Activated naive CD4-positive, alpha-beta T cell treated with Interleukin-2 at 50 U/mL for 16 hours (primary cell): ENCODE results near the gene ANKRD27.
A peak's percentile ranks its signal among the peaks of the same experiment; 100 is the strongest.
"Not testable (repeated sequence)": the region's sequence is repeated elsewhere in the genome, so short reads cannot be mapped to it uniquely, and the experiment has no call there.

Source experiments
- DNase-seq: peaks from one replicate; pipeline ENCODE4 v3.0.0-alpha.2; 2020

The ANKRD27 gene

DNA sequence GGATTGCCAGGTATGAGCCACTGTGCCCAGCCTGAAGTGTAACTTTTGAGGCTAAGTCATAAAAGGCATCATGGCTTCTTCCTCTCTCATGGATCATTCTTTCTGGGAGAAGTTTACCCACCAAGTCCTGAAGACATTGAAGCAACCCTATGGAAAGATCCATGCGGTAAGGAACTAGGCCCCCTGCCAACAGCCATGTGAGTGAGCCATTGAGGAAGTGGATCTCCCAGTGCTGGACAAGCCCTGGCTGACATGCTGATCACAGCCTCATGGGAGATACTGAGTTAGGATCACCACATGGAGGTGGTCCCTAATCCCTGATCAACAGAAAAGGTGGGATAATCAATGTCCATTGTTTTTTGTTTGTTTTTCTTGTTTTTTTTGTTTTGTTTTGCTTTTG lies 13.3 kb upstream of the ANKRD27 start:
- no peak for DNase-seq

DNA sequence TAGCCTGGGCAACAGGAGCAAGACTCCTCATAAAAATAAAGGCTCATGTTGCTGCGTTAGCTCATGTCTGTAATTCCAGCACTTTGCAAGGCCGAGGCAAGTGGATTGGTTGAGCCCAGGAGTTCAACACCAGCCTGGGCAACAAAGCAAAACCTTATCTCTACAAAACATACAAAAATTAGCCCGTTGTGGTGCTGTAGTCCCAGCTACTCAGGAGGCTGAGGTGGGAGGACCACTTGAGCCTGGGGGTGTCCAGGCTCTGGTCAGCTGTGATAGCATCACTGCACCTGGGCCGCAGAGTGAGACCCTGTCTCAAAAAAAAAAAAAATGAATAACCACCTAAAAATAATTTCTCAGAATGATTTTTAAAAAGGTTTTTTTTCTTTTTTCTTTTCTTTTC lies 12.7 kb upstream of the ANKRD27 start:
- DNase-seq: no peak

DNA sequence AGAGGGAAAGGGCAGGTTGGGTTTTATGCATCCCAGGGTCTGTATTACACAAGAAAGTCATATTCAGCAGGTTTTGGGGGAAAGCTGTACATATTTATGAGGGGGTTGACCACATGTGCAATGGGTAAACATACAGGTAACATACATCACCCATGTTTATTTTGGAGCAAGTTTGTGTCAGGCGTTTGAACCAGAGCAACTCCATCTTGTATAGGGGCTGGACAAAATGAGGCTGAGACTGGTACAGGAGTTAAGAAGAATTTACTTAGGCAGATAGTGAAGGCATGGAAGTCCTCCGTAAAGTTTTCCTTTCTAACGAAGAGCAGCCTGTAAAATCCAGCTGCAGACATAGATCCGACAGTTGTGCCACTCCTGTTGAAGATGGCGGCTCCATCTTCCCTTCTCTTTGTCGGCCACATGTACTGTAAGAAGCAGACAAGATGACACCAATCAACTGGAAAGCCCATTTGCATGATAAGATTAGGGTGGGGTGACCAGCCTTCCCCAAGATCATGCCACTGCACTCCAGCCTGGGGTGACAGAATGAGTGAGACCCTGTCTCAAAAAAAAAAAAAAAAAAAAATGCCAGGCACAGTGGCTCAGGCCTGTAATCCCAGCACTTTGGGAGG lies 12.0 kb upstream of the ANKRD27 start:
- no peak for DNase-seq

DNA sequence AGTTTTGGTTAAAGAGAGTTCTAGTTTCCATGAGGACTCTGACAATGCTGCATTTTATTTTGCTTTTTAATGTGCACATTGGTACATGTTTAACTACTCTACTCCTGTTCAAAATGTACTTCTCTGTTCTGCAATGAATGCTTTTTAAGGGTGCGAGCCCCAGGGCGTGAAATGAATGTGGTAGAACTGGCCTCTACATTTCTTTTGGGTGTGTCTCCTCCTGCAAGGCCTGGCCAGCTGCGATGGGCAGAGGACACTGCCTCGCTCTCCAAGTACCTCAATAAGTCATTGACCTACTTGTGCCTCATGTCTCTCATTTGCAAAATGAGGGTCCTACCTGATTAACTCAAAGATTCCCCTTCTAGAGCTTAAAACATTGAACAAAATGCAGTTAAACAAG lies 7.3 kb upstream of the ANKRD27 start:
- no peak for DNase-seq

DNA sequence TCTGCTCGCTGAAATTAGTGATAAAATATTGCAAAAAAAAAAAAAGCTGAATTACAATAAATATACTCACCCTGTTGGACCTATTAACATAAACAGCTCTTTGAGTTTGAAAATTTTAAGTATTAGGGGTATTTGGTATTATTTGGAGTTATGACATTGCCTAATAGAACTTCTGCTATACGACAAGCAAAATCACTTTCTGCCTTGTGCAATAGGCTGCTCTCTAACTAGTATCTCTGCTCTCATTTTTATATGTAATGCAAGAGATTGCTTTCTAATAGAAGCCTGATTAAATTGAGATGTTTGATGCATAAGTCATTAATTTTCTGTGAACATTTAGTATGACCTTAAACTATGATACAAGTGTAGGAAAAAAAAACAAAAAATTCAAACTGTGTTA lies 6.0 kb upstream of the ANKRD27 start:
- DNase-seq: no peak

DNA sequence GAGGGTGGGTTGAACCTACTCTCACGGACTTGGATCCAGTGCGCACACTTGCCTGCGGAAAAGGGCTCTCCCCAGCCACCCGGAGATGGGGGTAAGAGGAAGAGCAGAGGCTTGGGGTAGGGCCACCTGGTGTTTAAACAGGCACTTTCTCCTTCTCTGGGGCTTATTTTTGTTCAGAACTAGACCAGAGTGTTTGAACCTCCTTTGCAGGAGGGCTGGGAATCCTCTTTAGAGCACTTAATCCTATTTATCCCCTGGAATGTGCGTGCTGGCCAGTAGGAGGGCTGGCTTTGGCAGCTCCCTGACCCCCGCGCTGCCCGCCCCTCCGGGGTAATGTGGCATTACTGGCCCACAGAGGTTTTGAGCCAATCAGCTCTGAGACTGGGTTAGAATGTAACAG lies 2.7 kb upstream of the ANKRD27 start:
- DNase-seq: no peak

DNA sequence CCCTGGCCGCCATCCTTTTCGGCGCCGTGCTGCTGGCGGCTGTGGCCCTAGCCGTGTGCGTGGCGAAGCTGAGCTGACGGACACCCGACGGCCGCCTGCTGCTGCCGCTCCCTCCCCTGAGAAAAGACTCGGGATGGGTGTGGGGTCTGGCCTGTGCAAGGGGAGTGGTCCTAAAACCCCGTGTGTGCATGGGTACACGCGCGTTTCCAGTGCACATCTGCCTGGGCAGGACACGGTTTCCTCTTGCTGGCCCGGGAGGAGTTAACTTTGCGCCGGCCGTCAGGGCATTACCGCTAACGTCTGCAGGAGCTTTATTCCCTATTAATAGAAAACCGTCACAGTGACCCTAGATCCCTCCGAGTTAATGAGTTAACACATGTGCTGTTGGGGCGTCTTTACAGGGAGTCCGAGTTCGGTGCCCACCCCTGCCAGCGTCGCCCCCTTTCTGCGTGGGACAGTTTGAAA lies 1.9 kb upstream of the ANKRD27 start:
- no peak for DNase-seq

DNA sequence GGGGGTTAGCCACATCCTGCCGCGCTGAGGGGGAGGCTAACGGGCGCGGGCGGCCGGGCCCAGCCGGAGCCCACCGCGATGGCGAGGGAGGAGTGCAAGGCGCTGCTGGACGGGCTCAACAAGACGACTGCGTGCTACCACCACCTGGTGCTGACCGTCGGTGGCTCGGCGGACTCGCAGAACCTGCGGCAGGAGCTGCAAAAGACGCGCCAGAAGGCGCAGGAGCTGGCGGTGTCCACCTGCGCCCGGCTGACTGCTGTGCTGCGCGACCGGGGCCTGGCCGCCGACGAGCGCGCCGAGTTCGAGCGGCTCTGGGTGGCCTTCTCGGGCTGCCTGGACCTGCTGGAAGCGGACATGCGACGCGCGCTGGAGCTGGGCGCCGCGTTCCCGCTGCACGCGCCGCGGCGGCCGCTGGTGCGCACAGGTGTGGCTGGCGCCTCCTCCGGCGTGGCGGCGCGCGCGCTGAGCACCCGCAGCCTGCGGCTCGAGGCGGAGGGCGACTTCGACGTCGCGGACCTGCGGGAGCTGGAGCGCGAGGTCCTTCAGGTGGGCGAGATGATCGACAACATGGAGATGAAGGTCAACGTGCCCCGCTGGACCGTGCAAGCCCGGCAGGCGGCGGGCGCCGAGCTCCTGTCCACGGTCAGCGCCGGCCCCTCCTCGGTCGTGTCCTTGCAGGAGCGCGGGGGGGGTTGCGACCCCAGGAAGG lies 1.4 kb upstream of the ANKRD27 start:
- peak; percentile 11 for DNase-seq

DNA sequence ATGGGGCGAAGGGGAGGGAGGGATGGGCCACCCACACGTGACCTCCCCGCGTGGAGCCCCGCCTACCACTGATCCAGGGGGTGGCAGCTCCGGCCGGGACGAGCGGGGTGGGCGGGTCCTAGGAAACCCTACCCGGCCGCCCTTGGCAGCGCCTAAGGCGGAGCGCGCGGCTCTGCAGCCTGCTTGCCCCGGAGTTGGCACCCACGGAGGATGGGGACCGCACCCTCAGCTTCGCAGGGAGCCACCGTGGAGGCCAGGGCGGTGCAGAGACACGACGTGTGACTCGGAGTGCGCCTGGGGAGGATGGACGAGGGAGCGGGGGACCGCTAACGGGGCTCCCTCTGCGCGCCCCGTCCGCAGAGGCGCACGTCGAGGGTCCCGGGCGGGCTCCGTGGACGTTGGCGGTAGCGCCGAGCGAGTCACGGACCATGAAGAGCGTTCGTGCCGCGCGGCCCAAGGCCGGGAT lies 773 bp upstream of the ANKRD27 start, which contains the start of gene RGS9BP:
Gene RGS9BP, plus strand, starts transcription at position 129 of the 466 bp plus-strand sequence. CDS start 416 bp downstream, outside the sequence.
- DNase-seq: peak; percentile 68

DNA sequence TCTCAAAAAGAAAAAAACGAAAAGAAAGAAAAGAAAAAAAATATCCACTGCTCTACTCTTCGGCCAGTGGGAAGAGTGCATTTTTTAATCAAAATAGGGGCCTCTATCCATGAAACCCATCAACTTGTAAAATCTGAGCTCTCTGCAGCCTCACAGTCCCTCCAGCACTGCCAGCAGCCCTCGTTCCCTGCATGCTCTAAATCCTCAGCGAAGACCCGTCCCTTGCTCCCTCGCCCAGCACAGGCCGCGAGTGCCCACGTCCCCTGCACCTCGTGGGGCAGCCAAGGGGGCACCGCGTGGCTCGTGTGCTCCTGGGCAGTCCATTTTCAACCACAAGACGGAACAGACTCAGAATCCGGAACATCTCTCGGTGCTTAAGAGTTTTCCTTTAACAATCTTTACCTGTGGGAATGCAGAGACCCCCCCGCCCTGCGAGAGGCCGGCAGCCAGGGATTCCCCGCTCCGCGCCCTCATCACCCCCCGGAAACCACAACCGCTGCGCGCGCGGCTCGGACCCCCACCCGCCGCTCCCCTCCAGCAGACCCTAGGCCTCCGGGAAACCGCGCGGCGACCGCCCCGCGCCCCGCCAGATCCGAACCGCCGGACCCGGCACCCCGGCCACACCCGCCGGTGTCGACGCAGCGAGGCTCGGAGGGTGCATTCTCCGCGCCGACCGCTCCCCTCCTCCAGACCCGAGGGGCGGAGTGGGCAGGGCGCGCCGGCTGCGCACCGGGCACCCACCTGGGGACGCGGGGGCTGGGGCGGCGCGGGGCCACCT lies 638 bp downstream of the ANKRD27 start:
- DNase-seq: no peak

DNA sequence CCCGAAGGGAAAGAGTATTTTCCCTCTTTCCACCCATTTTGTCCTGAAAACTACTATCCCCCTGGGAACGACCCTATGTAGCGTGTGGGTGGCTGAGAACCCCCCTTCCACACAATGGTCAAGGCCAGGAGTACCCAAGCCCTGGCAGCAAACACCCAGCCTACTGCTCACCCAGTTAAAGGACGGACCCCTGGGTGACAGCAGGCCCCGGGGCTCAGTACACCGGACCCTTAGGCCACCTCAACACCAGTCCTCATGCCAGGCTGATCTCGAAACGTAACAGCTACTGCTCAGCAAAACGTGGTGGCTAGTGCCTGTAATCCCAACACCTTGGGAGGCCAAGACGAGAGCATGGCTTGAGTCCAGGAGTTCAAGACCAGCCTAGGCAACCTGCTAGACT lies 1.4 kb downstream of the ANKRD27 start:
- no peak for DNase-seq

DNA sequence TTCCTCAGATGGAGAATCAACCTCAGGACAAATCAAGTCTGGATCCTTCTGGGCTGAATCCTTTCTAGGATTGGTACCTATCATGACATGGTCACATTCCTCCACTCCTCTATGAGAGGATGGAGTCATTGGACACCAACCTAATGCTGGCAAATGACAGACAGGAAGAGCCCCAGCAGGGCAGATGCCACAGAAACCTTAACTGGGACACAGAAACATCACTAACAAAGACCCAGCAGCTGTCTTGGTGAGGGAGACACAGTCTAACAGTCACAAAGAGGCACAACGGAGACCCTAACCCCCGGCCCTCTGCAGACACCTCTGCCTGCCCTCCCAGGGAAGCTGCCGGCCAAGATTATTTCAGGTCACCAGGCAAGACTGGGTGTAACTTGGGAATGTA lies 2.1 kb downstream of the ANKRD27 start:
- no peak for DNase-seq

DNA sequence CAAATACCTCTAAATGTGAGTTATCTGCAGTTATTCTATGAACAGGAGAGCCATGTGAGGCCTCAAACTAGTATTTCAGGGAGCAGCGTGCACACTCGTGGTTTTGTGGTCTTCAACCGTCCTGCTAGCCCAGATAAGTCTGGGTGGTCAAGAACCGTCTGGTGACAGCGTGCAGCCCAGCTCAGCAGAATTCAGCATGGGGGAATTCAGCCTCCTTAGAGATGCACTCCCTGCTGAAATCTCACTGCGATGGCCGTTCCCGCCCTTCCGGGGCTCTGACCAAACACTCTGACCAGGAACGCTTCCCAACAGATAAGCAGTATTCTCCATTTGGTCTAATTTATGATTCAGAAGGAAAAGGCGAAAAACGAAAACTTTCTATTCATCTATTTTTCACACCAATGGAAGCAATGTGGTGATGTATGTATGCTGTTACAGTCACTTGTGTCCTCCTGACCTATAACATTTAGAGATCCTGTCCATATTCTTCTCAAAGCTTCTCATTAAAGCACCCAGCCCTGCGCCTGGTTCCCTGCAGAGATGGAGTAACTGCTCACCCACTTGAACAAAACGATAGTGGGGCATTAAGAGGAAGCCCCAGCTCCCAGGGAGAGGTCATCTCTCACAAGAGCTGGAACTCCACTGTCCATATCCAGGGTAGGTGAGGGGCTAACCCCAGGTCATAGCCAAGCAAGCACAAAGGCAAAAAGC lies 2.9 kb downstream of the ANKRD27 start:
- no peak for DNase-seq

DNA sequence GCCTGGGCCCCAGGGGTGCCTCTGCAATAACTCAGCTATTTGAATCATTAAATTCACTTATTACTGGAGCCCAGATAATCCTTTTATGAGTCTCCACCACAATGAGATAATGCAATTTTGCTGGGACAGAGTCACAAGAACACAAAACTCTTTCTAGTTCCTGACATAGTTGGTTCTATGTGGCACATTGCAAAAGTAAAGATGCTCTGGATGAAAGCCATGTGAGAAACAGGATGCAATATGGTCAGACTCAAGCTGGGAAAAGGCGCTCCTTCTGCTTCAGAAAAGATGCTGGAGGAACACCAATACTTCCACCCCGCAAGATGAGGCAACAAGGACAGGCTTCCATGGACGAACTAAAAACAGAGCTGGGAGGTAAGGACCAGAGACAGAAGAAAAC lies 5.7 kb downstream of the ANKRD27 start:
- DNase-seq: no peak

DNA sequence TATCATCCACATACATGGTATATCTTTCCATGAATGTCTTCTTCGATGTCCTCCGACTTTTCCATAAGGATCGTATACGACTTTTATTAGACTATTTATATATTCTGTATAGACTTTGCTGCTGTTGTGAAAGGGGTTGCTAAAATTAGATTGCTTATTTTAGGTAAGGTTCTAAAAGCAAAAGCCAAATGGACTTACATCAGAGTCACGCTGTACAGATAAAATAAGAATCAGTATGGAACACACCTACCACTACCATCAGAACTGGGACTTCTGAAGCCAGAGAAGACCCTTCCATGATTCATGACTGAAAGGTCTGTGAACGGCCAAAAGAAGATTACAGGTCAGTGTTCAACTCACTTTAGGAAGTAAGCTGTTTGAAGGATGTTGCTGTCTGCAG lies 8.9 kb downstream of the ANKRD27 start:
- no peak for DNase-seq

DNA sequence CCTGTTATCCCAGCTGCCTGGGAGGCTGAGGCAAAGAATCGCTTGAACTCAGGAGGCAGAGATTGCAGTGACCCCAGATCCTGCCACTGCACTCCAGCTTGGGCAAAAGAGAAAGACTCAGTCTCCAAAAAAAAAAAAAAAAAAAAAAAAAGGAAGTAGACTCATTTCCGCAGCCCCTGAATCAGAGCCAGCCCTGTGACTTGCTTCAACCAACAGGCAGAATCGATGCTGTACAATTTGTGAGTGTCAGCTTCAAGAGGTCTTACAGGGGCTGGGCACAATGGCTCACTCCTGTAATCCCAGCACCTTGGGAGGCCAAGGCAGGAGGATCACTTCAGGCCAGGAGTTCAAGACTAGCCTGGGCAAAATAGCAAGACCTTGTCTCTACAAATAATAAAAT lies 12.8 kb downstream of the ANKRD27 start:
- DNase-seq: no peak

DNA sequence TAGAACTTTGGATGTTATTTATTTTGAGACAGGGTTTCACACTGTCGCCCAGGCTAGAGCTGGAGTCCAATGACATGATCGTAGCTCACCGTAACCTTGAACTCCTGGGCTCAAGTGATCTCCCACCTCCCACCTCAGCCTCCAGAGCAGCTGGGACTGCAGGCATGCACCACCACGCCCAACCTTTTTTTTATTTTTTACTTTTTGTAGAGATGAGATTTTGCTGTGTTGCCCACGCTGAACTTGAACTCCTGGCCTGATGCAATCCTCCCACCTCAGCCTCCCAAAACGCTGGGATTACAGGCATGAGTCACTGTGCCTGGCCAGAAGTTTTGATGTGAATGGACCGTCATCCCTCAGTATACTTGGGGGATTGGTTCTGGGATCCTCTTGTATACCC lies 13.7 kb downstream of the ANKRD27 start:
- no peak for DNase-seq

DNA sequence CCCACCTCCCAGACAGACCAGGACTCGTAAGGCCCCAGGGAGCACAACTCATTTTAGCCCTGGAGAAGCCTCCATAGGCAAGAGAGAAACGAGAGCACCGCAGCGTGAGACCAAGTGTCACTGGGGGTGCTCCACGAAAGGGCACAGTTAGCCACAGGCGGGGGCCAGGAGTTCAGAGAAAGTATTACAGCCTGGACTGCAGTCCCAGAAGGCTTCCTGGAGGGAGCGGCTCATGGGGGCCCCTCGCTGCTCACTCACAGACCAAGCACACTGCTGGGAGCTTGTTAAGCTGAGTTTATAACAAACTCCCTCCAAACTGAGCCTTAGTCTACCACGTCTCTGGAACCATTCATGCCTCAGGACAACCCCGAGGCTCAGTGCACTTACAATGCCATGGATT lies 16.5 kb downstream of the ANKRD27 start:
- no peak for DNase-seq

DNA sequence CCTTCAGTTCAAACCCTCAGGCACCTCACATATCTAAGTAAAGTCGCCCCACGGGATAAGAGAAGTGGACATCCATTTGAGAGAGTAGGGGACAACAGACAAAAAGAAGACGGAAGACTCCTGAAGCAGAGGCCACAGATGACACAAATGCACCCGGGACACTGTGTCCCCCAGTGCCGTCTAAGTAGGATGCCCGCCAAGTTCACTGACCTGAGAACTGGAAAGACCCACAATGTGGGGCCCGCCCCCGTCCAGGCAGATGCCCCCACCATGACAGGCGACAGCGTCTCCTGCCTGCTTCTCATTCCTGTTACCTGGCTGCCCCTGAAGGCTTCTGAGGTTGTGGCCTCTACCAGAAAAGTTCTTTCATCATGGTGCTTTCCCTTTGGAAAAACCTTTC lies 16.9 kb downstream of the ANKRD27 start:
- no peak for DNase-seq

DNA sequence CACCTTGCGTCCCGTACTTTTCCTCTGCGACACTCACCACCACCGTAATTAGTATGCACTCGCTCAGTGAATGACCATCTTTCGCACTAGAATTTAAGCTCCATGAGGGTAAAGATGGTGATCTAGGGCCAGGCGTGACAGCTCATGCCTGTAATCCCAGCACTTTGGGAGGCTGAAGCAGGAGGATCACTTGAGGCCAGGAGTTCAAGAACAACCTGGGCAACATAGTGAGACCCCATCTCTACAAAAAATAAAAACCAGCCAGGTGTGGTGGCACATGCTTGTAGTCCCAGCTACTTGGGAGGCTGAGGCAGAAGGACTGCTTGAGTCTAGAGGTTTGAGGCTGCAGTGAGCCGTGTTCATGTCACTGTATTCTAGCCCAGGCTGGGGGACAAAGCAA lies 18.6 kb downstream of the ANKRD27 start:
- not testable (repeated sequence) for DNase-seq

DNA sequence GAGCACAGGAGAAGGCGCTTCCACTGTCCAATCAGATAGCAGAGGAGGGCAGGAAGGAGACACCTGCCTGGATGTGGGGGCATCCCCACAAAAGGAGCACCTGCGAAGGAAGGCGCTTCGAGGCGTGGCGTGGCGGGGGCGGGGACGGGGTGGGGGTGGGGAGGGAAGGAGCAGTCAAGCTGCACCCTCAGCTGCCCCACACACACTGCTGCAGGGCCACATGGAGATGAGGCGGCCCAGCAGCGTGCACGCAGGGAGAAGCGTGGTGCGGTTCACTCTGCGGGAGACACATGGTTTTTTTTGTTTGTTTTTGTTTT lies 21.4 kb downstream of the ANKRD27 start:
- DNase-seq: no peak

DNA sequence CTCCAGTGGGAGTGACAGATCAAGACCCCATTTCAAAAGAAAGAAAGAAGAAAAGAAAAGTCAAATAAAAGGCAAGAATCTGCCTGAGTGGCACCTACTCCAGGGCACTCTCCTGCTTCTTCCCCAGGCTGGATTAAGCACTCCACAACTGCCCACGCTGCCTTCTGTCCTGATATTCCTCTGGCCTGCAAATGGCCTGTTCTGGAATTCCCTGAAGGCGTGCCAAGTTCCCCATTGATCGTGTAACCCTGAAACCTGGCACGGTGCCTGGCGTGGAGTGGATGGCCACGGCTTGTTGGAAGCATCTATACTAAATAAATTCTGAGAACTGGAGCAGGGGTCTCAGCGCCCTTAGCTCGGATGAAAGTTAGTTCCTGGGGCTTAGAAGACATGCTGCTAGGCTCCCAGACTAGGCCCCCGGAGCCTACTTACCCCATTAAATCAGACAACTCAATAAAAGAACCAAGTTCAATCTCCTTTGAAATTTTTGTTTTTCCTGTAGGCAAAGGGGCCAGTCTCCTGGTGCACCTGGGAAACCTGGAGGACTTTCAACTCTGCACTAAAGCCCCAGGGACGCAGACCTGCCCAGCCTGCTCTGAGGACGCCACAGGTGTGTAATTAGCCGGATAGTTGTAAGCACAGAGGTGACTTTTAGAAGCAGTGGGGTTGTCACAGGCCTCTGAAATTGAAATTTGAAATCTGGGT lies 21.9 kb downstream of the ANKRD27 start:
- DNase-seq: no peak

DNA sequence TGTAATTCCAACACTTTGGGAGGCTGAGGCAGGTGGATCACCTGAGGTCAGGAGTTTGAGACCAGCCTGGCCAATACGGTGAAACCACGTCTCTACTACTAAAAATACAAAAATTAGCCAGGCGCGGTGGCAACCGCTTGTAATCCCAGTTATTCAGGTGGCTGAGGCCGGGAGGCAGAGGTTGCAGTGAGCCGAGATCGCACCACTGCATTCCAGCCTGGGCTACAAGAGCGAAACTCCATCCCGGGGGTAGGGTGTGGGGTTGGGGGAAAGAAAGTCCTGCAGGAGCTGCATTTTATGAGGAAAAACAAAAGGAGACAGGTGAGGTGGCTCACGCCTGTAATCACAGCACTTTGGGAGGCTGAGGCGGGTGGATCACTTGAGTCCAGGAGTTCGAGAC lies 22.6 kb downstream of the ANKRD27 start:
- not testable (repeated sequence) for DNase-seq
